ENCODE data around the gene HECTD4.

Gene HECTD4

GRCh38 chr12:112179341-112179740 lies 202.9 kb downstream of the HECTD4 start:
- no peak for TF ChIP-seq FOXA1 (IDR thresholded peaks at IDR 0.05)
- ChIA-PET CTCF (no interaction called here), POLR2A (no interaction called here)
- no peak for DNase-seq (ENCODE audit: extremely low spot score)

- POLR2A ChIA-PET: no interaction called here
- CTCF ChIA-PET: no interaction called here
- TF ChIP-seq NFRKB (IDR thresholded peaks at IDR 0.05) (no peak), FOXK2 (IDR thresholded peaks at IDR 0.05) (no peak), SUZ12 (IDR thresholded peaks at IDR 0.05) (no peak), L3MBTL2 (conservative IDR thresholded peaks at IDR 0.05) (no peak), SP1 (IDR thresholded peaks at IDR 0.05) (no peak), HDGF (IDR thresholded peaks at IDR 0.05; ENCODE audit: borderline replicate concordance) (no peak), BHLHE40 (IDR thresholded peaks at IDR 0.05; ENCODE audit: borderline replicate concordance) (no peak), ARNT (IDR thresholded peaks at IDR 0.05) (no peak), PKNOX1 (IDR thresholded peaks at IDR 0.05) (no peak), FOXA1 (IDR thresholded peaks at IDR 0.05) (no peak), FOXM1 (IDR thresholded peaks at IDR 0.05; ENCODE audit: borderline replicate concordance) (no peak), CTBP1 (IDR thresholded peaks at IDR 0.05; ENCODE audit: borderline replicate concordance) (no peak)
- no peak for DNase-seq (ENCODE audit: extremely low spot score)
These were observed 203.4 kb downstream of the HECTD4 start for GRCh38 chr12:112178796-112179195.

- TF ChIP-seq SP1 (IDR thresholded peaks at IDR 0.05): no peak
- TF ChIP-seq BHLHE40 (IDR thresholded peaks at IDR 0.05; ENCODE audit: borderline replicate concordance): no peak
- no peak for TF ChIP-seq HDGF (IDR thresholded peaks at IDR 0.05; ENCODE audit: borderline replicate concordance)
- TF ChIP-seq FOXM1 (IDR thresholded peaks at IDR 0.05; ENCODE audit: borderline replicate concordance): no peak
- TF ChIP-seq TARDBP (IDR thresholded peaks at IDR 0.05): no peak
- TF ChIP-seq SUZ12 (IDR thresholded peaks at IDR 0.05): no peak
- TF ChIP-seq FOXA1 (IDR thresholded peaks at IDR 0.05): no peak
- no peak for TF ChIP-seq FOXK2 (IDR thresholded peaks at IDR 0.05)
- TF ChIP-seq LEF1 (IDR thresholded peaks at IDR 0.05; ENCODE audit: borderline replicate concordance): no peak
- no peak for TF ChIP-seq PKNOX1 (IDR thresholded peaks at IDR 0.05)
- no peak for TF ChIP-seq CTBP1 (IDR thresholded peaks at IDR 0.05; ENCODE audit: borderline replicate concordance)
- ChIA-PET CTCF (no interaction called here), POLR2A (no interaction called here)
- no peak for DNase-seq (ENCODE audit: extremely low spot score)
These were observed 205.8 kb downstream of the HECTD4 start for GRCh38 chr12:112176321-112177010.

GRCh38 chr12:112175361-112176155 lies 206.7 kb downstream of the HECTD4 start:
- ChIA-PET CTCF (no interaction called here), POLR2A (no interaction called here)
- TF ChIP-seq TARDBP (IDR thresholded peaks at IDR 0.05) (no peak), HDGF (IDR thresholded peaks at IDR 0.05; ENCODE audit: borderline replicate concordance) (no peak), ZNF384 (IDR thresholded peaks at IDR 0.05) (no peak), SUZ12 (IDR thresholded peaks at IDR 0.05) (no peak)
- no peak for DNase-seq (ENCODE audit: extremely low spot score)

GRCh38 chr12:112172556-112173324 lies 209.5 kb downstream of the HECTD4 start:
- ChIA-PET POLR2A (no interaction called here), CTCF (no interaction called here)
- no peak for TF ChIP-seq SUZ12 (IDR thresholded peaks at IDR 0.05)
- TF ChIP-seq CTBP1 (IDR thresholded peaks at IDR 0.05; ENCODE audit: borderline replicate concordance): no peak
- no peak for TF ChIP-seq ARNT (IDR thresholded peaks at IDR 0.05)
- TF ChIP-seq HDGF (IDR thresholded peaks at IDR 0.05; ENCODE audit: borderline replicate concordance): no peak
- no peak for TF ChIP-seq SP1 (IDR thresholded peaks at IDR 0.05)
- TF ChIP-seq FOXA1 (IDR thresholded peaks at IDR 0.05): no peak
- TF ChIP-seq ELF4 (IDR thresholded peaks at IDR 0.05): no peak
- TF ChIP-seq ZNF384 (IDR thresholded peaks at IDR 0.05): no peak
- TF ChIP-seq L3MBTL2 (conservative IDR thresholded peaks at IDR 0.05): no peak
- no peak for DNase-seq (ENCODE audit: extremely low spot score)

- TF ChIP-seq SP1 (IDR thresholded peaks at IDR 0.05) (no peak), TARDBP (IDR thresholded peaks at IDR 0.05) (no peak), ARNT (IDR thresholded peaks at IDR 0.05) (no peak), LEF1 (IDR thresholded peaks at IDR 0.05; ENCODE audit: borderline replicate concordance) (no peak), ZNF384 (IDR thresholded peaks at IDR 0.05) (no peak), ELF4 (IDR thresholded peaks at IDR 0.05) (no peak)
- DNase-seq (ENCODE audit: extremely low spot score): no peak
- ChIA-PET POLR2A (no interaction called here), CTCF (no interaction called here)
These were observed 211.1 kb downstream of the HECTD4 start for GRCh38 chr12:112170971-112171596.

Data from HEK293T (cell line).